GM21576 (cell line): Measurements from ENCODE around the gene MAZ.
"Not testable (repeated sequence)": the region's sequence is repeated elsewhere in the genome, so short reads cannot be mapped to it uniquely, and the experiment has no call there.

ENCODE experiments used
- ATAC-seq: cut with Tn5 transposase; IDR thresholded peaks from one replicate; pipeline ENCODE4 v1.9.1; 2021; ENCODE audit warnings: mild to moderate bottlenecking, moderate library complexity; ENCODE audit not compliant: unreplicated experiment

Gene MAZ

DNA sequence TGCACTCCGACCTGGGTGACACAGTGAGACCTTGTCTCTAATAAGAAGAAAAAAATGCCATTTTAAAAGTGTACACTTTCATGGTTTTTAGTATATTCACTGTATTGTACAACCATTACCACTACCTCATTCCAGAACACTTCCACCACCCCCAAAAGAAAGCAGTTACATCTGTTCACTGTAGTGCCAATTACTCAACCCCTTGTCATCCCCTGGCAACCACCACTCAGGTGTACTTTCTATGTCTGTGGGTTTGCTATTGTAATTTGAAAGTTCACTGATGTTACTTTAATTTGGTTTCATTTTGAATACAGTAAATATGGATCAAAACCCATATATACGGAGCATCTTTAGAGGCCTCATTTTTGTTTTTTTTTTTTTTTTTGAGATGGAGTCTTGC lies 22.2 kb upstream of the MAZ start:
- ATAC-seq, result no peak

DNA sequence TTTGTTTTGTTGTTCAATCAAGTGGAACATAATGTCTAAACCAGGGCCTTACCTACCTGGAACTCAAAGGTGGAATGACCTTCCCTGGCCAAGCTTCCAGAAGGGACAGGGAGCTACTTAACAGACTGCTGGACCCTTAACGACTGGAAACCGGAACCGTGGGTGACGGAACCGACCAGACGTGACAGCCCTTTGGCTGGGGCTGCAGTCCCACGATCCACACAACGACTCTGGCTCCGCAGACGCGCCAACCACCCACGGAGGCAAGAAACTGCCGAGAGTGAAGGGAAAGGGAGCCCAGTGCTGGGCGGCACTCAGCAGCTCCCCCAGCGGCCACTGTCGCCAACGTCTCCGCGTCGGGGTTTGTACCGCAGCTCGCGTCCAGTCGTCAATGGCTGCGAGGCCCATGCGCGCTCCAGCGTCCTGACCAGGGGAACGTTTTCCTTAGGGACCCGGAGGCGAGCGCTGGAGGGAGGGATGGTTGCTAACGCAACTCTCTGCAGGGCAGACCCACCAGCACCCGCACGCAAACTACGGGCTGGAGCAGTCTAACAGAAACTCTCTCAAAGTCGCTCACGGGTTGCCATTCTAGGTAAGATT lies 21.3 kb upstream of the MAZ start:
- no peak for ATAC-seq

GRCh38 chr16:29787155-29787554 lies 19.2 kb upstream of the MAZ start:
- not testable (repeated sequence) for ATAC-seq

DNA sequence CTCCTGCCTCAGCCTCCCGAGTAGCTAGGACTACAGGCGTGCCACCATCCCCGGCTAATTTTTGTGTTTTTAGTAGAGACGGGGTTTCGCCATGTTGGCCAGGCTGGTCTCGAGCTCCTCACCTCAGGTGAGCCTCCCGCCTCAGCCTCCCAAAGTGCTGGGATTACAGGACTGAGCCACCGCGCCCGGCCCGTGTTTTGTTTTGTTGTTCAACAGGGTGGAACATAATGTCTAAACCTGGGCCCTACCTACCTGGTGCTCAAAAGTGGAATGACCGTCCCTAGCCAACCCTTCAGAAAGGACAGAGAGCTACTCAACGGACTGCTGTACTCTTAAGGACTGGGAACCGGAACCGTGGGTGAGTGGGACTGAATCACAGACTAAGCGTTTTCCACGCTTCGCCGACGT lies 16.6 kb upstream of the MAZ start:
- ATAC-seq, result no peak

GRCh38 chr16:29790183-29790948 lies 16.0 kb upstream of the MAZ start, which contains the start of gene KIF22:
Gene KIF22, plus strand, starts transcription at chr16:29790751. Its CDS starts 9 bp downstream, at chr16:29790760.
- peak; percentile 87 for ATAC-seq

DNA sequence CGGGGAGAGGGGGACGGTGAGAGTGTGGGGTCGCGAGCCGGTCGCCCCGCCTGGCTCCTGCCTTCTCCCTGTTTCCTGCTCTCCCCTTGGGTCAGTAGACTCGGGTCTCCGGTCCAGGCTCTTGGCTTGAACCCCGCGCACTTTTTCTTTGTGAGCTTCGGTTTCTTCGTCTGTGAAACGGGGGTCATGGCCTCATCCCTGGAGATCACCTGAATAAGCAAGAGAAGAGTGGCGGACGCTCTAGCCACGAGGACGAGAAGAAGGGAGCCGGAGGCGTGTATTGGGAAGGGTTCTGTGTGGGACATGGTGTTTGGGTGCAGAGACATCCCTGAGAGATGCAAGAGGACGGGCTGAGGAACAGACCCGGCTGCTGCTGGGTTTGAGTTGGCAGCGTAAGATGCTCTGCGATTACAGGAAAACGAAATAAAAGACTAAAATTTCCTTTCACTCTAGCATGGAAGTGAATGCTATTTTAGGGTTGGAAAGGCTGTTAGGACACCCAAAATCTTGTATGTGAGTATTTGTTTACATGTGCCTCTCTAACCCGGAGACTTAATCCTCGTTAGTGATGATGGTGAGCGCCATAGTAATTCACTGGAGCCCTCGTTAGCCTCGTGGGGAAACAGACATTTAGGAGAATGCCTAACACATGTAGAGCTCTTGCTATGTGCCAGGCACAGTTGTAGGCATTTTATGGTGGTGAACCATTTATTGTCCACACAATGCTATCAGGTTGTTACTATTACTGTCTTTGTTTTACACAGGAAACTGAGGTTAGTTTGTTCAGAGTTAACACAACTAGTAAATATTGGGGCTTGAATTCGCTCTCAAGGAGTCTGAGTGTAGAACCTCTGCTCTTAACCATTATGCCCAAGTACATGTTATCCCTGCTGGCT lies 15.1 kb upstream of the MAZ start:
- ATAC-seq, result no peak

DNA sequence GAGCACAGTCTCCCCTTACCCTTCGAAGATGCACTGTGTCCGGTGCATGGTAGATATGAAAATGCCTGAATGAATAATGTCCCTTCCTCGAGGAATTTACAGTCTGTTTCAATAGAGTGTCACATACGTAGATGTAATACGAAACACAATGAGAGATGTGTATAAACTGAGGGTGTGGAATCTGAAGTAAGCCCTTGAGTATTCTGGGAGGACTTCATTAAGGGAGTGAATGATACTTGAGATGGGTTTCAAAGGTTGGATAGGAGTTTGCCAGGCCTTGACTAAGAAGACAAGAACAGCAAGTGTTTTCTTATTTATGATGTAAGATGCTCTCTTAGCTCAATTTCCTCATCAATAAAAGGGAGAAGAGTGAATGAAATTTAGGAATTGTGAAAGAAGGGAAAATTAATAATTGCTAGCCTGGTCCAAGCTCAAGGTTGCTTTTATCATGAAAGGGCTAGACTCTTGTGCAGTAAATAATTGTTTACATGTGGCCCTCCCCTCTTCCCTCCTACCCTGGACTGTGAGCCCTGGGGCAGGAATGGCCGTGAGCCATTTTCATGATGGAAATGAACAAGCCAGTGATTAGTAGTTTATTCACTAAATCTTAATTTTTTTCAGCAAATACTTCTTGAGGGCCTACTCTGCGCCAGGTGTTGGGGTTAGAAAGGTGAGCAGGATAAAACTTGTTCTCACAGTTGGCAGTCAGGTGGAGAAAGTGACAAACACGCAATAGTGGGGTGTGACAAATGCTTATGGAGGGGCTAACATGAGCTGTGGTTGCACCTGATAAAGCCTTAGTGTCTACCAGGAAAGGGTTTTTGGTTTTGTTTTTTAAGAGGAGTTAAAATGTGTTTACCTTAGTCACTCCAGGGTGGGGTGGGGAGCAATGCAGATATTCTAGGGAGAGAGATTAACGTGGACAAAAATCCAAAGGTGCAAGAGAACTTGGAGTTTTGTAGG lies 14.2 kb upstream of the MAZ start:
- no peak for ATAC-seq

GRCh38 chr16:29793153-29793552 lies 13.2 kb upstream of the MAZ start:
- not testable (repeated sequence) for ATAC-seq

DNA sequence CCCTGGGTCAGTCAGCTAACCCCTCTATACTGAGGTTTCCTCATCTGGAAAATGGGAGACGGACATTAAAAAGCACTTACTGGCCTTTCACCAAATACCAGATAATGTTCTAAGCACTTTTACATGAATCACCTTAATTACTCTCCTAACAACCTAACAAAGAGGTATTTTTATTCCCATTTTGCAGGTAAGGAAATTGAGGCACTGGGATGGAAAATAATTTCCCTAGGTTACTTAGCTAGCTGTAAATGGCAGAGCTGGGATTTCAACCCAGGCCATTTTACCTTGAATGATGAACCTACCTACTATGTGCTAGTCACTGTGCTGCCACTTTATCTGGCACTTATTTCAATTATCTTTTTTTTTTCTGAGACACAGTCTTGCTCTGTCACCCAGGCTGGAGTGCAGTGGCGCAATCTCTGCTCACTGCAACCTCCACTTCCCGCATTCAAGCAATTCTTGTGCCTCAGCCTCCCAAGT lies 12.1 kb upstream of the MAZ start:
- ATAC-seq, result no peak

DNA sequence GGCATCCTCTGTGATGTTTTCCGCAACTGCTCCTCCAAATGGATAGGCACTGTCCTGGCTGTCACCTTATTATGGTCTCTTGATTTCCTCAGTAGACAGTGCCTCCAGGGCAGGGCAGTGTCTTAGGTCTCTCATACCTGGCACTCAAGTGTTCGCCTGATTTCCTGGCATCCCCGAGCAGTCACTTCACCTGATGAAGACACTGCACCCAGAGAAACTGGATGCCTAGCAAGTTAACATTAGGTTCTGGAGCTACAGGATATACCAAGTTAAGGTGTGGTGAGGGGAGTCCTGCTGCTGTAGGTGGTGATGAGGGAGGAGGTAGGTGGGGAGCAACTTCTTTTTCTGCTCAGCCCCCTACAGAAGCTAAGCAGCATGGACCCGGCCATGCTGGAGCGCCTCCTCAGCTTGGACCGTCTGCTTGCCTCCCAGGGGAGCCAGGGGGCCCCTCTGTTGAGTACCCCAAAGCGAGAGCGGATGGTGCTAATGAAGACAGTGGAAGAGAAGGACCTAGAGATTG lies 3.9 kb upstream of the MAZ start:
- no peak for ATAC-seq

DNA sequence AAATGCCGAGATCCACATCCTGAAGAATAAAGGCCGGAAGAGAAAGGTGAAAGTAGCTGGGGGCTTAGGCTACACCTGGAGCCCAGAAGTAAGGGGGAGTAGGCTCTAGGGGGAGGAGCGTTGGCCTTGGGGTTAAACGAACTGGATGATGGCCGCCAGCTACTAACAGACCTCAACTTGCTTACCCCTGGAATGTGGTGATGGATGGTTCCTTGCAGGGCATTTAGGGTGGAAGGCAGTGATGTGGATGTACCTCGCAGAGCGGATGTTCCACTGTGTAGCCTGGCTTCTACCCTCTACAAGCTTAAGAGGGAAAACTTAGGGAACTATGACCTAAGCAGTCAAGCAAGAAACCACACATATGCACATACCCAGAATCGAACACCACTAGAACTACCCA lies 2.3 kb upstream of the MAZ start:
- no peak for ATAC-seq

DNA sequence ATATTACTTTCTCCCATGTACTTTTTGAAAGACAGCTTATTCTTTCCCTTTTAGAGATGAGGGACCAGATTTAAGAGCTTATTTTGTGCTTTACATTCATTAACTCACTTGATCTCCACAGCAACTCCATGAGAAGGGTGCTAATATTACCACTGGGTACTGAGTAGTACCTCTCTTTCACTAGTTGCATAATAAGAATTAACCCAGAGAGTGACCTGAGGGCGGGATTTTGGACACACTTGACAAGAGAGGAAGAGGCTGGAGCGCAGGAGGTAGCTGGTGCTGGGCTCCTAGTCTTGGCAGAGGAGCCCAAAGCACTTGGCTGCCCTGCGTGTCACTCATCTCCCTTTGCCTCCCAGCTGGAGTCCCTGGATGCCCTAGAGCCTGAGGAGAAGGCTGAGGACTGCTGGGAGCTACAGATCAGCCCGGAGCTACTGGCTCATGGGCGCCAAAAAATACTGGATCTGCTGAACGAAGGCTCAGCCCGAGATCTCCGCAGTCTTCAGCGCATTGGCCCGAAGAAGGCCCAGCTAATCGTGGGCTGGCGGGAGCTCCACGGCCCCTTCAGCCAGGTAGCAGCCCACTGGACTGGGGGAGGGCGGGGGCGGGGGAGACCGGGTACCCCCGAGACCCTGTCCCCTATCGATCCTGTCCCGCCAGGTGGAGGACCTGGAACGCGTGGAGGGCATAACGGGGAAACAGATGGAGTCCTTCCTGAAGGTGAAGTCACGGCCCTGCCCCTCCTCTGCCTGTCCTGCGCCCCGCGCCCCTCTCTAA lies 1.7 kb upstream of the MAZ start:
- ATAC-seq, result no peak

DNA sequence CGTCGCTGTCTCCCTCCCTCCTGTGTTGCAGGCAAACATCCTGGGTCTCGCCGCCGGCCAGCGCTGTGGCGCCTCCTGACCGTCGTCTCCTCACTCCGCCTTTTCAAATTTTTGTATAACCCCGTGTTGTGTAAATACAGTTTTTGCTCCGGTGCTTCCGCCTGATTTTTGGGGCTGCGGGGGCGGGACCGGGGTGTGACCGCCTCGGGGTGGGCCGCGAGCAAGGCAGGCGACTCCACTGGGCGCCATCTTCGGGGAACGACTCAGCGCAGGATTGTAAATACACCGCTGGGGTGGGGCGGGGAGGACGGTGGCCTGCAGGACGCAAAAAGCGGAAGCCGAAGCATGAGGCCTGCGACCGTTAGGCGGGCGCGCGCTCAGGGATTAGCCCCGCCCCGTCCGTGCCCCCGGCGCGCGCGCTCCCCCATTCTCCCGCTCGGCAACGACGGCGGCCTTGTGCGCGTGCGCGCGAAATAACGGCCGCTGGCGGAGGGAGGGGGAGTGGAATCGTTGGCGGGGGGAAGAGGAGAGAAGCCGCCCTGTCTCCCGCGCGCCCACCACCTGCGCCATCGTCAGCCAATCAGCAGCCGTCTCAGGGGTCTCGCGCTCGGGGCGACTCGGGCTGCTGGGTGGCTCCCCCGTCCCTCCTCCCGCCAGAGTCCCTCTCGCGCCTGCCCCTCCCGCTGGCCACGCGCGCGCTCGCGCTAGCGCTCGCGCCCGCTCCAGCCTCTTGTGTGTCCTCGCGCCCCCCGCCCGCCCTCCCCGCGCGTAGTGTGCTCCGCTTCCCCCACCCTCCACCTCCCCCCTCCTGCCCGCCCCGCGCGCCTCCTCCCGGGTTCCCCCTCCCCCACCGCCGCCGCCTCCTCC lies 864 bp upstream of the MAZ start:
- peak; percentile 45 for ATAC-seq

GRCh38 chr16:29806641-29807425 lies 504 bp downstream of the MAZ start:
- ATAC-seq, result no peak

GRCh38 chr16:29807426-29808218 lies 1.3 kb downstream of the MAZ start:
- ATAC-seq, result no peak

- ATAC-seq, result no peak
Observed at GRCh38 chr16:29808219-29808900, 2.0 kb downstream of the MAZ start.
